Right renal pelvis (tissue), 4 donors: ENCODE measurements around the gene SP140L. TPM values are rescaled to one million over a fixed set of nuclear protein-coding genes. Genes with fewer than 3 reads are reported as not detected.
"Not testable (repeated sequence)": the region's sequence is repeated elsewhere in the genome, so short reads cannot be mapped to it uniquely, and the experiment has no call there.

Experiments
- DNase-seq, 4 donors: peaks; one replicate each; pipeline ENCODE4 v3.0.0-alpha.2; 2013; ENCODE audit warnings: low read depth in 4 of 4, low spot score in 3 of 4, missing footprints in 1 of 4
- polyA plus RNA-seq, 4 donors: library from polyadenylated mRNA; unstranded; fragments of 120-200 nt; gene quantifications; one replicate each; pipeline ENCODE4 v1.2.1, GENCODE V29; 2013; ENCODE audit not compliant: insufficient read length in 4 of 4

The SP140L gene
- polyA plus RNA-seq, result 10 to 100 TPM in 1 of 4 donors, 1 to 10 TPM in 3; 8.2 to 11.1 (median 8.9) TPM

GRCh38 chr2:230326453-230327417 is at the start of gene SP140L:
TSS of gene SP140L (plus strand) at chr2:230327193. CDS start at chr2:230327270, 77 bp downstream.
- peak in 3 of 4 donors; percentile 12 to 20 (median 14) for DNase-seq

DNA sequence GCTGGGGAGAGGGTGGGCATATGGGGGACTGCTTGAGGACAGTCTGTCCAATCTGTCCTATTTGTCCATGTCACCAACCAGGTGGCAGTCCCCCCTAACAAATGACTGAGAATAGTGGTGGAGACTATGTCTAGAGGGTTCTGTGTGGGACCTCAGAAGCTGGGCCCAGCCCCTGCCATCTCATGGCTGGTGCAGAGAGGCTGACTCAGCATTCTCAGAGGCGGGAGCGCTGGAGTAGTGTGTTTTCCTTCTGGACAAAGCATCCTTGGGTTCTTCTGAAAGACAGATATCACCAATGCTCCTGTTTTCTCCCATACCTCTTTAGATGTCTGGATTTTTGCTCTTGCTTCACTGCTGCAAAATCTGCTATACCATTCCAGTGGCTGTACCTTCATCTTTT is 44.1 kb upstream of the SP140L start:
- no peak for DNase-seq

GRCh38 chr2:230286048-230286447 is 40.9 kb upstream of the SP140L start:
- DNase-seq, result no peak

- peak in 2 of 4 donors; percentile 1 to 3 for DNase-seq
Measured at GRCh38 chr2:230289311-230289710, 37.7 kb upstream of the SP140L start.

- DNase-seq, result no peak
Measured at GRCh38 chr2:230295192-230295591, 31.8 kb upstream of the SP140L start.

DNA sequence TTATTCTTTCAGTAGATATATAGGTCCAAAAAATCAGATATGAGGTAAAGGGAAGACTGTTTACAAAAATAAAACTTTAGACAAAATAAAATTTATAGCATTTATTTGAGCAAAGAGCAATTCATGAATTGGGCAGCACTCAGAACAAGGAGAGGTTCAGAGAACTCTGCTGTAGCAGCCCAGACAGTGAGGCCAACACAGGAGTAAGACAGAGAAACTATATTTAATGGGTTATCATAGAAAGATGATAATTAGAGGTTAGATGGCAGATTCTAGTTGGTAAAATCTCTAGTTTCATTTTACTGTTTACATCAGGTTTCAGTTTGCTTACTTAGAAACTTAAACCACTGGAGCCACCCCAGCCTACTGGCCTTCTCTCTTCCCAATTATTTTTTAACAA is 30.1 kb upstream of the SP140L start:
- DNase-seq, result no peak

DNA sequence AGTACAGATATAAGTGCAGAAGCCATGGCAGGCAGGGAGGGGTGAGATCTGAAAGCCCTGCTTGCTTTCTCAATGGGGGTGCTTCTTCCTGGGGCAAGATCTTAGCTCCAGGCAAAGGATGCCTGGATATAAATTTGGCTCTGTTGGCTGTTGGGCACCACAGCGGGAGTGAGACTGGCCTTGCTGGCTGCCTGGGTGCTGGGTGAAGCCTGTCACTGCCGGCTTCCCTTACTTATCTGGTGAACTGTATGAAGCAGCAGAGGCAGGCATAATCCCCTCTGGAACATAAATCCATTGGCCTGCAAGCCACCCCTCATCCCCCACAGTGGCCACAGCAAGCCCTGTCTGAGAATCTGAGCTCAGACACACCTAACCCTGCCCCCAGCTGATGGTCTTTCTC is 27.4 kb upstream of the SP140L start:
- no peak for DNase-seq

- no peak for DNase-seq
Measured at GRCh38 chr2:230305416-230306275, 21.3 kb upstream of the SP140L start.

- DNase-seq, result no peak
Measured at GRCh38 chr2:230306474-230306873, 20.5 kb upstream of the SP140L start.

- no peak for DNase-seq
Measured at GRCh38 chr2:230307485-230307884, 19.5 kb upstream of the SP140L start.

DNA sequence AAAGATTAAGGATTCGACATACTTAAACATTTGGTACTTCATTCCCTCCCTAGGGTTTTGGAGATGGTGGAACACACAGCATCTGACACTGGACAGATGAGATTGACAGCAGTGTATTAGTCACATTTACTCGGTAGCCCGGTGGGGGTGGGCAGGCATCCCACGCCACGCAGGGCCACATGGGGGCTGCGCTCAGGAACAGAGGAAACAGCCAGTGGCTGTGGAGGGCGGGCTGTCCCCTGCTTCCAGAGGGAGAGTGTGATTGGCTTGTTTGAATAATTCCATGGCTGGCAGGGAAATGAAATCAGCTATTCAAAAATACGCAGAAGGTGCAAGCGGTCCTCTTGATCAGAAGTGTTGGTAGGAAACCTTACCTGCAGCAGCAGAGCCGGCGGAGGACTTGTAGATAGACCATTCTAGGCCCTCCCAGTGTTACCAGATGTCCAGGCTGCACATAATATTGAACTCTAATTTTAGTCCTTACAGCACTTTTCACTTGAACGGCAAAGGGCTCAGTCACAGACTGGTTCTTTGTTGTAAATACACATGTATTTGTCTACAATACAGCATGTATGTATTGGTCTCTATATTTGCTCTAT is 18.5 kb upstream of the SP140L start:
- DNase-seq, result no peak

GRCh38 chr2:230310792-230311191 is 16.2 kb upstream of the SP140L start:
- DNase-seq, result not testable (repeated sequence)

DNA sequence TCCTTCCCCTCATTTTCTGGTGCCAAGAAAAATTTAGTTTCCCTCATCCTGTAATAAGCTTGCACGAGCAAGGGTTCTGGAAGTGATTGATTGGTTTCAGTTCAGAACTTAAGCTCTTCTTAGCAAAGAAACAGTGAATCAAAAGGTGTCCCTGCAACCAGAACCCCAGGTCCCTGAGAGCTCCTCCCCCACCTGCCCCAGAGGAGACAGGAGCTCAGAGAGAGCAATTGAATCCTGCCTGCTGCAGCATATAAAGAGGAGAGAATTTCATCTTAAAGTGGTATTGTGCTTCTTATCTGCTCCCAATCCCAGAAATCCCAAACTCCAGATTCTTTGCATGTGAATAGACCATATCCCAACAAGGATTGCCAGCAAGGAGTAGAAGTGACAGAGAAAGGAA is 15.4 kb upstream of the SP140L start:
- not testable (repeated sequence) for DNase-seq

- no peak for DNase-seq
Measured at GRCh38 chr2:230312638-230313037, 14.4 kb upstream of the SP140L start.

DNA sequence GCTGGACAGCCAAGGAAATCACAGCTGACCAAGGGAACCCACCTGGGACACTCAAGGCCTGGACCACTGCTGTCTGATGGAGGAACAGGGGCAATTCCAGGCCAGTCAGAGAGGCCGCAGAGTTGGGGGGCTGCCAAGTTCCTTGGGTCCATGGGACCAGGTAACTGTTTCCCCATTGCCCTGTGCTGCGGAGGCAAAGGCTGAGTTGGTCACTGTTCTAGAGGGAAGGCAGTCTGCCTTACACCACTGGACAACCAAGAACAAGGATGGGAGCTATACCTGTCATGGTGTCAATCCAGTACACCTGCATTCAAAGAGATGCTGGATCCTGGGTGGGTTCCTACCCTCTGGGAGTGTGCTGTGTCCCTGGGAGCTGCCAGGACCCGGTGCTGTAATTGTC is 9.6 kb upstream of the SP140L start:
- DNase-seq, result no peak

DNA sequence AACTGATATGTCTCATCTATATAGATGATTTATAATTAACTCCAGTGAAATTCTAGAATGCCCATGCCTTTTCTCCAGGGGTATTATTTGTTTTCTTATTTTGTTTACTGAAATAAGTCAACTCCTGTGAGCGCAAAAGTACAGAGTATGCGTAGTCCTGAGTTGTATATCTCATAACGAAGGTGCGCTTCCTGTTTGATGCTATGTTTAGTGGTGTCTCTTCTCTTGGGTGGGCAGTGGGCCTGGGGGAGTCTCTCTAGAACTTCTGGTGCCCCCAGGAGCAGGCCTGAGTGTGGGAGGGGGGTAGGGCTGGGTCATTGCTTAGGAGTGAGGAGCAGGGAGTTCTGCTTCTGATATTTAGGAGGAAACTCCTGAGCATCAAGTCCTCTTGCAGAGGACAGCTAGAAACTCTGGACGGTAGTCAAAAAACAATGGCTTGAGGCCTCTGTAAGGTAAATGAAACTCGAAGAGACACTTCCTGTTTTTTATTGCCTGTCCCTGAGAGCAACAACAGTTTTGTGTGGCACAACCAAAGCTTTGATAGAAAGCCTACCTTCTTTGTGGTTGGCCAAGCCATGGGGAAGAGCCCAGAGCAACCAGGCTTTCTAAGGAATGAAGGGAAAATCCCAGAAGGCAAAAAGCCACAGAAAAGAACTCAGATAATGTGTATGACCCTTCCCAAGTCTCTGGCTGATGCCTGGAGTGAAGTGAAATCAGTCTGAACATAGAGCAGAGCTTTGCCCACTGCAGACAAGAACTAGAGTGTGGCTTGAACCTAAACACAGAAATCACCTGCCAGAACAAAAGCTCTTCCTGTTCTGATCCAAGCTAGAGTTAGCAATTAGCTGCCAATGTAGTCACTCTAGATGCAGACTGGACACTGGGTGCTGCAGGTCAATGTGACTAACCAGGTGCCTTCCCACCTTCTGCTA is 8.5 kb upstream of the SP140L start:
- DNase-seq, result no peak

- DNase-seq, result no peak
Measured at GRCh38 chr2:230319211-230319862, 7.7 kb upstream of the SP140L start.

DNA sequence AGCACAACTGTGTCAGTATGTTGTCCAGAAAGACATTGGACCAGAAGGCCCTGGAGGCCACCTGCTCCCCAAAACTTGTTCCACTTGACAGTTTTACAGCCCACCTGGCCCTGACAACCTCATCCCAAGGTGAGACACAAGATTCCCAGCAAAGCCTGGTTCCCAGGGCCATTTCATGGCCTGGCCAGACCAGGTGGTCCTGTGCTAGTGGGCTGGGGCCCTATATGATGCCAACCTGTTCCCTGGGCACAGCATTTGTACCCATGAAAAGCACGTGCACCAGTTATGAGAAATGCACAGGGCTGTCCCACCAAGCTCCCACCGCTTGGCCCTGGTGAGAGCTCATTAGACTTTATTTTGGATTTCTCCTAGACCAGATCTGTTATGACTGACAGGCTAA is 6.0 kb upstream of the SP140L start:
- no peak for DNase-seq
